NCI-H510A treated with DMSO at 0.1 percent for 48 hours (cell line): ENCODE measurements around the gene NOBOX.
"Not testable (repeated sequence)": the region's sequence is repeated elsewhere in the genome, so short reads cannot be mapped to it uniquely, and the experiment has no call there.

Source experiments
- DNase-seq: peaks from one replicate; lab custom pipeline; 2025; lab: John Stamatoyannopoulos, UW

Gene NOBOX

DNA sequence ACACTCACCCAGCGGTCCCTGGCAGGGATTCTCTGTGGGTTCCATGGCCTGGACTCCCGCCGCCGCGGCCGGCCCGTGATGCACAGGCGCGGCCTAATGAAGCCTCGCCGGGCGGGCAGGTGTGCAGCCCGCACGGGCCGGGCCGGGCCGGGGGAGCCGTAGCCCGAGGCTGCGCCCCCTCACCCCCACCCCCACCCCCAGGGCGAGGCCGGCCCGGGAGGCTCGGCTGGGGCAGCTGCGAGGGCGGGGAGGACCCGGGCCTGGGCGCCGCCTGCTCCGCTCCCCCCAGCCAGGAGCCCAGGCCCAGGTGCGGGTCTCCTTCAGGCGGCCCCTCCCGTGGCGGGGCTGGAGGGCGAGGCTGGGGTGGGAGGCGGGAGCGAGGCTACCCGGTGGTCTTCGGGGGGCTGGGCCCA is at the start of gene NOBOX:
Gene NOBOX, minus strand, starts transcription at position 45 of the 413 bp plus-strand sequence.
- DNase-seq: no peak

DNA sequence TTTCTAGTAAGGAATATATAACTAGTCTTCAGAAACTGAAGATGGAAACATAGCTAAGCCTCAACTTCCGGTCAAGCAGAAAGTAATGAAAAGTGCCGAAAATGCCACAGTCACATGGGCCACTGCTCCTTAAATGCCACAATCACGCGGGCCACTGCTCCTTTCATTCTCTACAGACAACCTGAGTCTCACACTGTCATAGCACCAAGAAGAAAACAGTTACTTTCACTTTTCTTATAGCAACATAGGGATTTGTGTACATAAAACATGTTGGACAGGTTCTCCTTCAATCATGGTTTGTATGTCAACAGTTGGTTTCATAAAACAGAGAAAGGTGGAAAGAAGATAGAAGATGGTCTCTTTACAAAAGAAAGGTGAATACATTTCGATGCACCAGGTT is 48.6 kb upstream of the NOBOX start:
- DNase-seq: no peak

- no peak for DNase-seq
These were observed 42.1 kb upstream of the NOBOX start for GRCh38 chr7:144445590-144445989.

- DNase-seq: peak; percentile 1
These were observed 36.3 kb upstream of the NOBOX start for GRCh38 chr7:144439717-144440205.

DNA sequence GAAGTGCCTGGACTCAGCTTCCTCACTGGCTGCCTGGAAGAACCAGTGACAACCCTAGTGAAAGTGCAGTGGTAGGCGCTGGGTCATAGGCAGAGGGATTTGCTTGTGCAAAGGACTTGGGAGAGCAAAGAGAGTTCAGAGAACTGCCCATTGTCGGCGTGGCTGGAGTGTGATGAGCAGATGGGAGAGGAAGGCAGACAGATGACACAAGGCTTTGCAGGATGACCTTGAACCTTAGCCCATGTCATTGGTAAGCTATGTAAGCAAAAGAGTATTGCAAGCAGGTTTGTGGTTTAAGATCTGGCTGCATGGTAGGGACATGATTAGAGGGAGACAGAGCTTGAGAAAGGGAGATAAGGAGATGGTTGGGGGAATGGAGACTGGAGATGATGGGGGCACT is 35.3 kb upstream of the NOBOX start:
- DNase-seq: no peak

DNA sequence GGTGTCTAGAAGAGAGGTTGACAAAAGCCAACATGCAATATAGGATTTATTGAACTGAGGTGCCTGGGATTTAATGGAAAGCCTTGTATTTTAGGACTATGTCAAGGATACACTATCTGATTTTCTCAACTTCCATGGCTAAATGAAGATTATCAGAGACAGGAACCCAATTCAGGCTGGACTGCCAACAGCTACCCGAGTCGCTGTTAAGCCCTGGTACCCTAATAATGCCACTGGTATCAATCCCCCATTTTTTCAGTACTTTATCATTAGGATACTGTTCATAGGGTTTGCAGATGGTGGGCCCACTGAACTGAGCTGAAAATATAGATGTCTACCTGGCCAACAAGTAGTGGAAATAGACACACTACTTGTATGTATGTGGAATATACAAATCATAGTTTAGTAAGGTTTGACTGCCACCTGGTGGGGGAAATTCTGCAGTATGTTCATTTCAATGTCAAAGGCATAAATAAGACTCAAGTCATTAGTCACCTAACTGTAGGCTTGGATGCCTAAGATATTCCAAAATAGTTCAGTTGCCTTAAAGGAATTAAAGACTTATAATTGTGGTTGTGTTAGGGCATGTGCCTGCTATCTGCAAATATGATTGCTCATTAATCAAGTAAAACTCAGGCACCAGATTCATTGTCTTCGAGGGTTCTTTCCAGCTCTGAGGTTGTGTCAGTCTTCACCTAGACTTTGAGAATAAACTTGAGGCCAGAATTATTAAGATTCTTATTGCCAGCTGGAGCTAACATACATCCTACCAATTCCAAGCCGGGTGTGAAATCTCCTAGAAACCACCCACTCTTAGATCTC is 34.1 kb upstream of the NOBOX start:
- DNase-seq: peak; percentile 15

DNA sequence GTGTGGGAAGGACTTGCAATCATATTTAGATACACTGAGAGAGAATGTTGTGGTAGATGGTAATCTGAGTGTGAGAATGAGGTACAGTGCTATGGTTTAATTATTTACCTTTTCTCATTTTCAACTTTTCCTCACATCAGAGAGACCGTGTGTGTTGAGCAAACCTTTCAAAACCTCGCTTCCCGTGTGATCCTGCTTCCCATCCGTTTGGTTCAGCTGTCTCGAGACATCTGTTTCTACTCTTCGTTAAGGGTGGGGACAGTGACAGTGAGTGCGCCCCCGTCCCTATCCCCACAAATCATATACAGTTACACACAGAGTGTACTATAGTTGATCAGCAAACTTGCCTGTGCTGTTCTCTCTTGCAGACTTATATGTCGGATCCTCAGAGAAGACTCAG is 33.0 kb upstream of the NOBOX start:
- DNase-seq: no peak

GRCh38 chr7:144428431-144428830 is 24.9 kb upstream of the NOBOX start:
- no peak for DNase-seq

DNA sequence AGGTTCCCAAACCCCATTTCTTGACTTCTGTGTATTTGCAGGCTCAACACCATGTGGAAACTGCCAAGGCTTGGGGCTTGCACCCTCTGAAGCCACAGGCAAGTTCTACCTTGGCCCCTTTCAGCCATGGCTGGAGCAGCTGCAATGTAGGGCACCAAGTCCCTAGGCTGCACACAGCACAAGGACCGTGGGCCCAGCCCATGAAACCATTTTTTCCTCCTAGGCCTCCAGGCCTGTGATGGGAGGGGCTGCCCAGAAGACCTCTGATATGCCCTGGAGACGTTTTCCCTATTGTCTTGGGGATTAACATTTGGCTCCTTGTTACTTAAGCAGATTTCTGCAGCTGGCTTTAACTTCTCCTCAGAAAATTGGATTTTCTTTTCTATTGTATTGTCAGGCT is 24.0 kb upstream of the NOBOX start:
- DNase-seq: not testable (repeated sequence)

DNA sequence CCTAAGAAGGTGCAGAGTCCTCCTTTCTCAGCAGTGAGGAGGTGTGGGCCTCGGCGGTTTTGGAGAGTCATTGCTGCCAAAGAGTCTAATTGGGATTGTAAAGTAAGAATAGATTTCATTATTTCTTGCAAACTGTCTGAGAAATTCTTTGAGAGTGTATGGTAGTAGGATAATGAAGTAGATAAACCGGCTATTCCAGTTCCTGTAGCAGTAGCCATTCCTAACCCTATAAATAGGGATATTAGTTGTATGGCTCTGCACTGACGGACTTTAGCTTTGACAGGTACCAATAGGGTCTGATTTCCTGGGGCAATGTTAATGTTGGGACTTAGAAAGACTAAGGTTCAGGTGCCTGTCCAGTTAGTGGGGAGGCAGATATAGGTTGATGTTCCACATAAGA is 15.4 kb upstream of the NOBOX start:
- DNase-seq: not testable (repeated sequence)

DNA sequence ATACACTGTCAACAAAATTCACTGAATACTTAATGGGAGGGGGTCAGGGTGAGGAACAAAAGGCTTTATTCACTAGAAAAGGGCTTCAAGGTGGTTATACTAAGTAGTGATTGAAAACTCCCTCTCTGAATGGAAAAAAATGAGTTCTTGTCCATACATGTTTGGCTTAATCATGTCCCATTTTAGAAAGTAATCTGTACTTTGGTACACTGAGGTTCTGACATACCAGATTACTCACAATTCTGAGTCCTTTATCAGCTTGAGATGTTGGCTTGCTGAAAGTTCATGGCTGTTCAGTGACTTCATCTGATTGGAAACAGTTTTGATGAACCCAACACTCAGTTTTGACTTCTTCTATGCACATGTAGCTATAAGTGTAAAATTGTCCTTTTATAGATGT is 12.8 kb upstream of the NOBOX start:
- no peak for DNase-seq

GRCh38 chr7:144415858-144416257 is 12.4 kb upstream of the NOBOX start:
- no peak for DNase-seq

GRCh38 chr7:144414815-144415214 is 11.3 kb upstream of the NOBOX start:
- no peak for DNase-seq

- no peak for DNase-seq
These were observed 6.9 kb upstream of the NOBOX start for GRCh38 chr7:144410441-144410840.

GRCh38 chr7:144408121-144408520 is 4.6 kb upstream of the NOBOX start:
- no peak for DNase-seq

- no peak for DNase-seq
These were observed 3.9 kb upstream of the NOBOX start for GRCh38 chr7:144407266-144407931.

DNA sequence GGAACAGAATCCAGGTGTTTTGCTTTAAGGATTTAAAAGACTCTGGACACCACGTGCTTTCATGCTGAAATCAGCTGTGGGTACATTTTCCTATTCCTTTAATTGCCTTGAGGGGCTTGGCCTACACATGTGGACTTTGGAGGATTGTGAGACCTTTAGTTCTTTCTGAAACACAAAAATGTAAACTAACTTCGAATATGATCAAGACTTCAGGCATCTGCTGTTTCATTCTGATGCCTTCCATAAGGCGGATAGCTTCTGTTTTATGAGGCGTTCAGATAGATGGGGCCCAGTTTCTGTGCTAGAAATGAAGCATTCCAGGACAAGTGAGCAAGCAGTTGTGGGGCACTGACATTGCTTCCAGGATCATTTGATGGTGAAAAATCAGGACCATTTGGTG is 1.5 kb upstream of the NOBOX start:
- DNase-seq: no peak

DNA sequence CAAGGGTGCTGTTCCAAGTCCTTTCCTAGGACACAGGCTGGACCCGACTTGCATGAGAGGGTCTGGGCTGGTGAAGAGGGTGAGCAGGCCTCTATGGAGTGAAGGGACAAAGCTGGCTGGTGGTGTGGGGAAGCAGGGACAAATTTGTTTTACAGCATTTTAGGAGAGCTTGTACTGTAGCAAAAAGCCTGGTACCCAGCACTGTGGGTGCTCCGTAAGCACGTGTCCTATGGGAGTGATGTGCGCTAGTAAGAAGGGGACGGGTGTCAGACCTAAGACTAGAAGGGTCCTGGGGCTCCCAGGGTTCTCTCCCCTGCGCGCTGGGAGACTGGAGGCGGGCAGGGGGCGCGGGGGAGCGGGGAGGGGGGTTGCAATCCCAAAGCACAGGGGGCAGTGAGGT is 391 bp downstream of the NOBOX start:
- no peak for DNase-seq

- DNase-seq: no peak
These were observed 2.0 kb downstream of the NOBOX start for GRCh38 chr7:144401490-144401889.

GRCh38 chr7:144399946-144400345 is 3.5 kb downstream of the NOBOX start:
- DNase-seq: no peak

DNA sequence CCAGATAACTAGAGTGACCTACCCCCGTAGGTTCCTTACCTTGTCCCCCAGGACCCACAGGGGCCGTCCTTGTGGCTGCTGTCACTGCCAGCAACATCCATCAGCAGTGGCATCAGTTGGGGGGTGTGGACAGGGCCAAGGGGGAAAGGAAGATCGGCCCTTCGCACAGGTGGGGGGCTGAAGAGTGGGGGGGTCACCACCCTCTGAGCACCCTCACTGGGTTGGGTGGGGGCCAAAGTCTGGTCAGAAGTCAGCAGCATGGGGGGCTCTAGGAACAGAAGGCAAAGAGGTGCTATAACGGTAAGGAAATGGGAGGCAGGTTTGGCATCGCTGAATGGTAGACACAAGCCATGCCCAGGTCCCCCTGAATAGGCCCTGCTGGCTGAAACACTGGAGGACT is 4.6 kb downstream of the NOBOX start:
- no peak for DNase-seq

GRCh38 chr7:144398291-144398690 is 5.2 kb downstream of the NOBOX start:
- DNase-seq: no peak

DNA sequence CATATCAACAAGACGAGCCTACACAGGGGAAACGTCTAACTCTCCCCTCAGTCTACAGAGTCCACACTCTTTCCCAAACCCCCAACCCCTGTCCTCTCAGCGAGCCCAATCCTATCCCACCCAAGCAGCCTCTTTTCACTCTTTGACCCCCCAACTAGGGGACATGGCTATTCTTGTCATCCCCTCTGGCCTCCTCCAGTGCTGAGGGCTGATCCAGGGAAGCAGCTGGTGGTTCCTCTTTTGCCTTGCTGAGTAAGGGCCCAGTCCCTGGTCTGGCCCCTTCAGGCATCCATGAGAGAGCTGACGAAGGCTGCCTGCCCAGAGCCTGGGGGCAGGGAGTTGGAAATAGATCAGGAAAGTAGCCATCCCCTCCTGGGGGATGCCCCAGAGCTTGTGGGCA is 6.4 kb downstream of the NOBOX start:
- DNase-seq: no peak
